ENCODE data around the gene OXSM. TPM values are rescaled to one million over a fixed set of nuclear protein-coding genes. Genes with fewer than 3 reads are reported as not detected.

Gene OXSM
- total and polyA plus RNA-seq, 2 experiments from 2014 or later: 1.3 to 2.2 TPM

- Mint-ChIP-seq H3K27ac (no peak overlapping the region), H3K36me3 (ENCODE audit: low read depth) (no peaks in the 10 kb centered on the region), H3K4me3 (no peak overlapping the region), H3K9me3 (no peaks in the 10 kb centered on the region), H3K4me1 (peaks cover 14% of the 10 kb centered on the region), H3K27me3 (ENCODE audit: insufficient read depth, low read depth, poor library complexity) (peaks cover 2% of the 10 kb centered on the region)
- H3K4me3 ChIP-seq: no peak overlapping the region
- no peak for TF ChIP-seq CTCF (conservative IDR thresholded peaks at IDR 0.05; ENCODE audit: low read depth in 2 of 2)
- no peak for TF ChIP-seq NANOG (IDR thresholded peaks at IDR 0.05; ENCODE audit: borderline replicate concordance)
- TF ChIP-seq JUNB (IDR thresholded peaks at IDR 0.05; ENCODE audit: unreplicated experiment): no peak
- no peak for TF ChIP-seq EZH2 (IDR thresholded peaks at IDR 0.05; ENCODE audit: low read depth, unreplicated experiment)
- no peak for TF ChIP-seq ZNF331 (CRISPR knock-in tag; IDR thresholded peaks at IDR 0.05; ENCODE audit: low read depth)
- TF ChIP-seq ZNF114 (CRISPR knock-in tag; IDR thresholded peaks at IDR 0.05): no peak
- no peak for TF ChIP-seq CREB1 (CRISPR knock-in tag; IDR thresholded peaks at IDR 0.05; ENCODE audit: low read depth)
- TF ChIP-seq EZH2phosphoT487 (IDR thresholded peaks at IDR 0.05; ENCODE audit: unreplicated experiment): no peak
- no peak for TF ChIP-seq STAT1 (IDR thresholded peaks at IDR 0.05; ENCODE audit: unreplicated experiment)
- TF ChIP-seq ZNF462 (CRISPR knock-in tag; IDR thresholded peaks at IDR 0.05): no peak
- TF ChIP-seq POLR2AphosphoS5 (IDR thresholded peaks at IDR 0.05; ENCODE audit: low read depth): no peak
- no peak for TF ChIP-seq REST (IDR thresholded peaks at IDR 0.05; ENCODE audit: unreplicated experiment)
- TF ChIP-seq ETS1 (IDR thresholded peaks at IDR 0.05): no peak
- no peak overlapping the region for H3K4me2 ChIP-seq
- H3K27ac ChIP-seq (ENCODE audit: low read depth): no peak overlapping the region
- ATAC-seq: no peak
- H3K27me3 ChIP-seq (ENCODE audit: insufficient read depth): no peaks in the 10 kb centered on the region
- peaks cover 33% of the 10 kb centered on the region for H3K4me1 ChIP-seq (ENCODE audit: insufficient read depth)
- H3F3A ChIP-seq (replicated peaks; ENCODE audit: low read depth): no peaks in the 10 kb centered on the region
- no peaks in the 10 kb centered on the region for H4K20me1 ChIP-seq (replicated peaks; ENCODE audit: insufficient read depth)
- no peak for DNase-seq (ENCODE audit: low spot score)
- 0 out of 2 replicates have a peak, but pooled peaks cover 6% of the 10 kb centered on the region for H3K9me2 ChIP-seq (ENCODE audit: insufficient read depth)
- no peak overlapping the region for H2AFZ ChIP-seq
- H3K36me3 ChIP-seq (ENCODE audit: insufficient read depth): no peaks in the 10 kb centered on the region
- no peaks in the 10 kb centered on the region for H3K79me2 ChIP-seq (replicated peaks; ENCODE audit: insufficient read depth)
These were observed 33.4 kb downstream of the OXSM start for GRCh38 chr3:25823314-25823713.
